HepG2 (cell line): ENCODE results near the gene MAPK11. TPM values are rescaled to one million over a fixed set of nuclear protein-coding genes. Genes with fewer than 3 reads are reported as not detected.

Experiments used
- ARID2 ChIP-seq: sonication (generic); formaldehyde crosslinking; IDR thresholded peaks from 2 replicates; pipeline ENCODE4 v1.8.1; 2022; ENCODE audit warnings: mild to moderate bottlenecking, missing genetic modification reagents, borderline replicate concordance
- ATF7-NPFF ChIP-seq: sonication (generic); formaldehyde crosslinking; IDR thresholded peaks from 2 replicates; pipeline ENCODE4 v1.8.1; 2023; ENCODE audit warnings: mild to moderate bottlenecking, low read depth, missing genetic modification reagents, moderate library complexity
- BCL6 ChIP-seq: IDR thresholded peaks from 2 replicates; pipeline ENCODE4 v1.6.1; 2016; ENCODE audit warnings: missing genetic modification reagents, missing compliant biosample characterization
- FOSL2 ChIP-seq: sonication (generic); formaldehyde crosslinking; IDR thresholded peaks from 2 replicates; pipeline ENCODE4 v1.4.0; 2020; ENCODE audit warnings: missing genetic modification reagents
- FOXO4 ChIP-seq: sonication (generic); formaldehyde crosslinking; conservative IDR thresholded peaks from 2 replicates; pipeline ENCODE4 v1.8.1; 2023; ENCODE audit warnings: missing genetic modification reagents
- HDAC6 ChIP-seq: fragments of 200-600 bp; sonication (generic); IDR thresholded peaks from 2 replicates; pipeline ENCODE4 v1.7.0; 2017; ENCODE audit warnings: mild to moderate bottlenecking, antibody characterized with exemption, low read length, low read depth
- MAFG ChIP-seq: sonication (generic); formaldehyde crosslinking; IDR thresholded peaks from 2 replicates; pipeline ENCODE4 v1.5.1; 2020; ENCODE audit warnings: mild to moderate bottlenecking, missing genetic modification reagents
- NFKB2 ChIP-seq: sonication (generic); formaldehyde crosslinking; IDR thresholded peaks from 2 replicates; pipeline ENCODE4 v1.4.0; 2020; ENCODE audit warnings: missing genetic modification reagents, borderline replicate concordance
- PLSCR1 ChIP-seq: sonication (generic); formaldehyde crosslinking; IDR thresholded peaks from 2 replicates; pipeline ENCODE4 v1.5.0; 2020; ENCODE audit warnings: missing genetic modification reagents, mild to moderate bottlenecking, borderline replicate concordance
- SAP130 ChIP-seq: IDR thresholded peaks from 2 replicates; pipeline ENCODE4 v1.6.1; 2016; ENCODE audit warnings: low read depth
- SMC3 ChIP-seq: IDR thresholded peaks from 2 replicates; pipeline ENCODE4 v1.6.1; 2011; ENCODE audit warnings: low read length, improper control_type of control experiment
- SP5 ChIP-seq: IDR thresholded peaks from 2 replicates; pipeline ENCODE4 v1.6.1; 2016; ENCODE audit warnings: low read depth, borderline replicate concordance
- ZMYM4 ChIP-seq: sonication (generic); formaldehyde crosslinking; IDR thresholded peaks from 2 replicates; pipeline ENCODE4 v1.8.1; 2023; ENCODE audit warnings: mild to moderate bottlenecking, missing genetic modification reagents
- ZNF256 ChIP-seq: sonication (generic); formaldehyde crosslinking; conservative IDR thresholded peaks from 2 replicates; pipeline ENCODE4 v1.4.0; 2020; ENCODE audit warnings: missing genetic modification reagents
- ZNF280D ChIP-seq: sonication (generic); formaldehyde crosslinking; IDR thresholded peaks from 2 replicates; pipeline ENCODE4 v1.5.1; 2020; ENCODE audit warnings: mild to moderate bottlenecking, missing genetic modification reagents
- ZNF383 ChIP-seq: sonication (generic); formaldehyde crosslinking; IDR thresholded peaks from 2 replicates; pipeline ENCODE4 v1.4.0; 2020; ENCODE audit warnings: missing genetic modification reagents, mild to moderate bottlenecking, borderline replicate concordance
- ZNF430 ChIP-seq: sonication (generic); formaldehyde crosslinking; IDR thresholded peaks from 2 replicates; pipeline ENCODE4 v1.9.0; 2021; ENCODE audit warnings: mild to moderate bottlenecking, missing genetic modification reagents
- ZNF564 ChIP-seq: sonication (generic); formaldehyde crosslinking; IDR thresholded peaks from 2 replicates; pipeline ENCODE4 v1.8.1; 2023; ENCODE audit warnings: mild to moderate bottlenecking, missing genetic modification reagents
- ZNF746 ChIP-seq: sonication (generic); formaldehyde crosslinking; IDR thresholded peaks from 2 replicates; pipeline ENCODE4 v1.8.0; 2022; ENCODE audit warnings: mild to moderate bottlenecking, missing genetic modification reagents
- polyA plus RNA-seq, 8 experiments: library from polyadenylated mRNA; depleted of rRNA in 3 of 8; stranded (reverse) in 7 of 8; unstranded in 1 of 8; fragments of >200 nt; fragmentation: Illumina TruSeq in 4 of 8; extraction: Trizol in 4 of 8; gene quantifications; 2 replicates each; pipeline versions ENCODE4 v1.2.1 to v1.2.3, GENCODE V29; 2011 to 2016; ENCODE audit warnings: low read depth in 4 of 8, missing spikeins in 1 of 8, mixed read lengths in 1 of 8; ENCODE audit not compliant: insufficient read depth in 1 of 8
- total RNA-seq, 5 experiments: library from RNA; depleted of rRNA; stranded (reverse); fragments of >200 nt; fragmentation: Illumina TruSeq; extraction: Trizol; gene quantifications; 2 replicates each; pipeline ENCODE4 v1.2.3, GENCODE V29; 2016; ENCODE audit warnings: low read depth in 1 of 5
- TF ChIP-seq, protein P1 (sequence below): sonication (generic); formaldehyde crosslinking; IDR thresholded peaks from 2 replicates; pipeline ENCODE4 v1.4.0; 2020; ENCODE audit warnings: missing genetic modification reagents

The MAPK11 gene
- total and polyA plus RNA-seq, 2 of the 13 experiments (the other 11 are each of a cell fraction or from before 2014, with no cell fraction given), result 0.15 to 0.17 TPM

DNA sequence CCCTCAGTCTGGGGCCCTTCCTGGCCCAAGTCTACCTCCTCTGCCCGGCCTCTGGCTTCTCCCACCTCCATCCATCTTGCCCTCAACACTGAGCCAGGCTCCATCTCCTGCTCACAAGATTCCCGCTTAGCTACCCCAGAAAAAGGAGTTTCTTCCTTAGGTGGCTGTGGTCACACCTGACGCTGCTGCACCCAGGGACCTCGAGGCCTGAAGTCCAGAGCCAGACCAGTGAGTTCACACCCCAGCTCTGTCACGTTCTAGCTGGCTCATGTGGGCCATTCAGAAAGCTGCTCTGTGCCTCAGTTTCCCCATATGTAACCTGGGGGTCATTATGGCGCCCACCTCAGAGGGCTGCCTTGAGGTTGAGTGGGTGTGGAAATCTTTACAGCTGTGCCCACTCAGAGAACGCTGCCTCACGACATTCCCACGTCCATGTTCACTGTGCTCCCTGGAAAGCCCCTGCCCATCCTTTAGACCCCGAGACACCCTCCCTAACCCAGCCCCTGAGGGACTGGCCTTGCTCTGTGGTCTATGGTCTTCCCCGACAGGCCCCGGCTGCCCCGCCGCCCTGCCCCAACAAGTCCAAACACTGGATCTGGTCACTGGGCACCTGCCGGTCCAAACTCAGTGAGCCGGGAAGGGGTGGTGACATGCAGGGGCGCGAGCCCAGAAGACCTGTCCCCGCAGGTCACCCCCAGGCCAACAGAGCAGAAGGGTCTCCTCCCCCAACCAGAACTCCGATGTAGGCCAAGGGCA, 27.5 kb upstream of the MAPK11 start (continued):
- TF ChIP-seq SMC3 (no peak), SAP130 (CRISPR knock-in tag) (no peak), ZNF256 (CRISPR knock-in tag) (no peak), MAFG (CRISPR knock-in tag) (no peak), ATF7-NPFF (CRISPR knock-in tag) (no peak), ARID2 (CRISPR knock-in tag) (no peak), ZMYM4 (CRISPR knock-in tag) (0 out of 2 replicates have a peak, but pooled peaks have one; percentile 8), ZNF383 (no peak), BCL6 (CRISPR knock-in tag) (no peak), ZNF746 (0 out of 2 replicates have a peak, but pooled peaks have one; percentile 1), ZNF430 (no peak), ZNF280D (CRISPR knock-in tag) (no peak), FOXO4 (CRISPR knock-in tag) (no peak), ZNF564 (no peak), HDAC6 (no peak), SP5 (no peak), PLSCR1 (CRISPR knock-in tag) (no peak), NFKB2 (CRISPR knock-in tag) (0 out of 2 replicates have a peak, but pooled peaks have one; percentile 14), FOSL2 (CRISPR knock-in tag) (no peak)
- TF ChIP-seq, protein P1, sequence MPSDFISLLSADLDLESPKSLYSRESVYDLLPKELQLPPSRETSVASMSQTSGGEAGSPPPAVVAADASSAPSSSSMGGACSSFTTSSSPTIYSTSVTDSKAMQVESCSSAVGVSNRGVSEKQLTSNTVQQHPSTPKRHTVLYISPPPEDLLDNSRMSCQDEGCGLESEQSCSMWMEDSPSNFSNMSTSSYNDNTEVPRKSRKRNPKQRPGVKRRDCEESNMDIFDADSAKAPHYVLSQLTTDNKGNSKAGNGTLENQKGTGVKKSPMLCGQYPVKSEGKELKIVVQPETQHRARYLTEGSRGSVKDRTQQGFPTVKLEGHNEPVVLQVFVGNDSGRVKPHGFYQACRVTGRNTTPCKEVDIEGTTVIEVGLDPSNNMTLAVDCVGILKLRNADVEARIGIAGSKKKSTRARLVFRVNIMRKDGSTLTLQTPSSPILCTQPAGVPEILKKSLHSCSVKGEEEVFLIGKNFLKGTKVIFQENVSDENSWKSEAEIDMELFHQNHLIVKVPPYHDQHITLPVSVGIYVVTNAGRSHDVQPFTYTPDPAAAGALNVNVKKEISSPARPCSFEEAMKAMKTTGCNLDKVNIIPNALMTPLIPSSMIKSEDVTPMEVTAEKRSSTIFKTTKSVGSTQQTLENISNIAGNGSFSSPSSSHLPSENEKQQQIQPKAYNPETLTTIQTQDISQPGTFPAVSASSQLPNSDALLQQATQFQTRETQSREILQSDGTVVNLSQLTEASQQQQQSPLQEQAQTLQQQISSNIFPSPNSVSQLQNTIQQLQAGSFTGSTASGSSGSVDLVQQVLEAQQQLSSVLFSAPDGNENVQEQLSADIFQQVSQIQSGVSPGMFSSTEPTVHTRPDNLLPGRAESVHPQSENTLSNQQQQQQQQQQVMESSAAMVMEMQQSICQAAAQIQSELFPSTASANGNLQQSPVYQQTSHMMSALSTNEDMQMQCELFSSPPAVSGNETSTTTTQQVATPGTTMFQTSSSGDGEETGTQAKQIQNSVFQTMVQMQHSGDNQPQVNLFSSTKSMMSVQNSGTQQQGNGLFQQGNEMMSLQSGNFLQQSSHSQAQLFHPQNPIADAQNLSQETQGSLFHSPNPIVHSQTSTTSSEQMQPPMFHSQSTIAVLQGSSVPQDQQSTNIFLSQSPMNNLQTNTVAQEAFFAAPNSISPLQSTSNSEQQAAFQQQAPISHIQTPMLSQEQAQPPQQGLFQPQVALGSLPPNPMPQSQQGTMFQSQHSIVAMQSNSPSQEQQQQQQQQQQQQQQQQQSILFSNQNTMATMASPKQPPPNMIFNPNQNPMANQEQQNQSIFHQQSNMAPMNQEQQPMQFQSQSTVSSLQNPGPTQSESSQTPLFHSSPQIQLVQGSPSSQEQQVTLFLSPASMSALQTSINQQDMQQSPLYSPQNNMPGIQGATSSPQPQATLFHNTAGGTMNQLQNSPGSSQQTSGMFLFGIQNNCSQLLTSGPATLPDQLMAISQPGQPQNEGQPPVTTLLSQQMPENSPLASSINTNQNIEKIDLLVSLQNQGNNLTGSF (CRISPR knock-in tag), result peak; percentile 52; the same call in 1 of the 2 replicates
